ENCODE data around the gene CALCA.

The CALCA gene

GRCh38 chr11:14974515-14975251 lies 2.5 kb upstream of the CALCA start:
- peaks cover 99% of the 10 kb centered on the region for H3K27me3 ChIP-seq (ENCODE audit: control insufficient read depth, insufficient read depth, low read length)
- H3K36me3 ChIP-seq (ENCODE audit: control insufficient read depth, insufficient read depth, low read length) = no peaks in the 10 kb centered on the region
- peaks cover 37% of the 10 kb centered on the region for H3K4me1 ChIP-seq (ENCODE audit: control insufficient read depth, insufficient read depth, low read length)
- H3K4me3 ChIP-seq (ENCODE audit: low read depth, low read length) = peak overlapping the region; percentile 59
- H3K9ac ChIP-seq (ENCODE audit: low read depth, low read length) = no peak overlapping the region
- peak overlapping the region; percentile 24 for H3K27ac ChIP-seq (ENCODE audit: low read depth, low read length)
- no peaks in the 10 kb centered on the region for H3K9me3 ChIP-seq (ENCODE audit: control insufficient read depth, insufficient read depth, low read length)

GRCh38 chr11:14973621-14974514 lies 1.7 kb upstream of the CALCA start:
- Histone ChIP-seq H3K4me3 (ENCODE audit: low read depth, low read length) (peak overlapping the region; percentile 59), H3K27me3 (ENCODE audit: control insufficient read depth, insufficient read depth, low read length) (peaks cover 94% of the 10 kb centered on the region)

GRCh38 chr11:14972581-14973495 lies 687 bp upstream of the CALCA start:
- Histone ChIP-seq H3K4me3 (ENCODE audit: low read depth, low read length) (peak overlapping the region; percentile 59), H3K36me3 (ENCODE audit: control insufficient read depth, insufficient read depth, low read length) (no peaks in the 10 kb centered on the region), H3K27me3 (ENCODE audit: control insufficient read depth, insufficient read depth, low read length) (peaks cover 90% of the 10 kb centered on the region), H3K9ac (ENCODE audit: low read depth, low read length) (no peak overlapping the region), H3K27ac (ENCODE audit: low read depth, low read length) (no peak overlapping the region), H3K4me1 (ENCODE audit: control insufficient read depth, insufficient read depth, low read length) (peaks cover 25% of the 10 kb centered on the region), H3K9me3 (ENCODE audit: control insufficient read depth, insufficient read depth, low read length) (no peaks in the 10 kb centered on the region)

More at GRCh38 chr11:14973621-14974514, 1.7 kb upstream of the CALCA start:
- H3K9ac ChIP-seq (ENCODE audit: low read depth, low read length) = no peak overlapping the region
- H3K9me3 ChIP-seq (ENCODE audit: control insufficient read depth, insufficient read depth, low read length) = no peaks in the 10 kb centered on the region
- peaks cover 33% of the 10 kb centered on the region for H3K4me1 ChIP-seq (ENCODE audit: control insufficient read depth, insufficient read depth, low read length)
- no peaks in the 10 kb centered on the region for H3K36me3 ChIP-seq (ENCODE audit: control insufficient read depth, insufficient read depth, low read length)
- no peak overlapping the region for H3K27ac ChIP-seq (ENCODE audit: low read depth, low read length)

DNA sequence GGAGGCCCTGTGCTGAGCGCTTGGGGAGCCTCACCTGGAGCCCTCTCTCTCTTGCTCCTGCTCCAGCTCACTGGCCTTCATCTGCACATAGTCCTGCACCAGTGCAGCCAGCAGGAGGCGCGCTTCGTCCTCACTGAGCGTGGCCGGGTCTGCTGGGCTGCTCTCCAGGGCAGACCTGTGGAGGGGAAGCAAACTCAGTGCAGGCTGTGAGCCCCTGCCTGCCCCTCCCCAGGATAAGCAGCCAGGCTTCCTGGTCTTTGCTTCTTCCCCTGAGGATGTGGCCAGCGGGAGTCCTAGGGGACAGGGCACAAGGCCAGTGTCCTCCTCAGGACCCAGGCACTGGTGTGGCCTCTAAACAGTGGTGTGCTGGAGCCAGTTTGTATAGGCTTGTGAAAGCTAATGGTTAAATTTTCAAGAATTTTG lies 2.2 kb downstream of the CALCA start:
- Histone ChIP-seq H3K4me3 (ENCODE audit: low read depth, low read length) (no peak overlapping the region), H3K9me3 (ENCODE audit: control insufficient read depth, insufficient read depth, low read length) (no peaks in the 10 kb centered on the region), H3K27me3 (ENCODE audit: control insufficient read depth, insufficient read depth, low read length) (peaks cover 60% of the 10 kb centered on the region), H3K36me3 (ENCODE audit: control insufficient read depth, insufficient read depth, low read length) (no peaks in the 10 kb centered on the region), H3K4me1 (ENCODE audit: control insufficient read depth, insufficient read depth, low read length) (peaks cover 17% of the 10 kb centered on the region), H3K27ac (ENCODE audit: low read depth, low read length) (no peak overlapping the region), H3K9ac (ENCODE audit: low read depth, low read length) (no peak overlapping the region)

- Histone ChIP-seq H3K4me3 (ENCODE audit: low read depth, low read length) (no peak overlapping the region), H3K9ac (ENCODE audit: low read depth, low read length) (no peak overlapping the region), H3K27me3 (ENCODE audit: control insufficient read depth, insufficient read depth, low read length) (peaks cover 38% of the 10 kb centered on the region), H3K27ac (ENCODE audit: low read depth, low read length) (no peak overlapping the region), H3K4me1 (ENCODE audit: control insufficient read depth, insufficient read depth, low read length) (peaks cover 8% of the 10 kb centered on the region; the same call in 1 of the 2 replicates), H3K36me3 (ENCODE audit: control insufficient read depth, insufficient read depth, low read length) (no peaks in the 10 kb centered on the region), H3K9me3 (ENCODE audit: control insufficient read depth, insufficient read depth, low read length) (no peaks in the 10 kb centered on the region)
These were observed 4.4 kb downstream of the CALCA start for GRCh38 chr11:14967581-14968243.

GRCh38 chr11:14956111-14956510 lies 16.0 kb downstream of the CALCA start:
- Histone ChIP-seq H3K9ac (ENCODE audit: low read depth, low read length) (no peak overlapping the region), H3K36me3 (ENCODE audit: control insufficient read depth, insufficient read depth, low read length) (no peaks in the 10 kb centered on the region), H3K4me3 (ENCODE audit: low read depth, low read length) (no peak overlapping the region), H3K4me1 (ENCODE audit: control insufficient read depth, insufficient read depth, low read length) (no peaks in the 10 kb centered on the region), H3K27ac (ENCODE audit: low read depth, low read length) (no peak overlapping the region), H3K27me3 (ENCODE audit: control insufficient read depth, insufficient read depth, low read length) (no peaks in the 10 kb centered on the region), H3K9me3 (ENCODE audit: control insufficient read depth, insufficient read depth, low read length) (no peaks in the 10 kb centered on the region)

DNA sequence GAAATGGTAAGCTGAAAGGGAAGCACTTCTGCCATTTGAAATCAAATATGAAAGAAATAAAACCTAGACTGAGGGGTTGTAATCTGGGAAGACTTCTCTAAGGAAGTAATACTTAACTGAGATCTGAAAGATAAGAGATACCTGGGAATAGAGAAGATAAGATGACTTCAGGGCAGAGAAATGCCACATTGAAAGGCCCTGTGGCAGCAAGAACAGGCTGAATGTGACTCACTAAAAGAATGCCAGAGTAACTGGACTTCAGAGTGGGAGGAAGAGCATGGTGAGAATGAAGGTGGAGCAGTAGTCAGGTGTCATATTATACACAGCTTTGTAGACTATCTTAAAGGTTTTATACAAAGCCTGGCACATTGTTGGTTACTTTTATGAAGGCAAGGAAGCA lies 17.6 kb downstream of the CALCA start:
- H3K4me1 ChIP-seq (ENCODE audit: control insufficient read depth, insufficient read depth, low read length) = no peaks in the 10 kb centered on the region
- H3K27me3 ChIP-seq (ENCODE audit: control insufficient read depth, insufficient read depth, low read length) = no peaks in the 10 kb centered on the region
- H3K4me3 ChIP-seq (ENCODE audit: low read depth, low read length) = no peak overlapping the region
- no peaks in the 10 kb centered on the region for H3K36me3 ChIP-seq (ENCODE audit: control insufficient read depth, insufficient read depth, low read length)
- no peaks in the 10 kb centered on the region for H3K9me3 ChIP-seq (ENCODE audit: control insufficient read depth, insufficient read depth, low read length)
- H3K27ac ChIP-seq (ENCODE audit: low read depth, low read length) = no peak overlapping the region
- H3K9ac ChIP-seq (ENCODE audit: low read depth, low read length) = no peak overlapping the region

- no peaks in the 10 kb centered on the region for H3K27me3 ChIP-seq (ENCODE audit: control insufficient read depth, insufficient read depth, low read length)
- no peaks in the 10 kb centered on the region for H3K36me3 ChIP-seq (ENCODE audit: control insufficient read depth, insufficient read depth, low read length)
- H3K27ac ChIP-seq (ENCODE audit: low read depth, low read length) = no peak overlapping the region
- no peaks in the 10 kb centered on the region for H3K4me1 ChIP-seq (ENCODE audit: control insufficient read depth, insufficient read depth, low read length)
- no peak overlapping the region for H3K4me3 ChIP-seq (ENCODE audit: low read depth, low read length)
- H3K9ac ChIP-seq (ENCODE audit: low read depth, low read length) = no peak overlapping the region
- no peaks in the 10 kb centered on the region for H3K9me3 ChIP-seq (ENCODE audit: control insufficient read depth, insufficient read depth, low read length)
These were observed 18.2 kb downstream of the CALCA start for GRCh38 chr11:14953904-14954303.

DNA sequence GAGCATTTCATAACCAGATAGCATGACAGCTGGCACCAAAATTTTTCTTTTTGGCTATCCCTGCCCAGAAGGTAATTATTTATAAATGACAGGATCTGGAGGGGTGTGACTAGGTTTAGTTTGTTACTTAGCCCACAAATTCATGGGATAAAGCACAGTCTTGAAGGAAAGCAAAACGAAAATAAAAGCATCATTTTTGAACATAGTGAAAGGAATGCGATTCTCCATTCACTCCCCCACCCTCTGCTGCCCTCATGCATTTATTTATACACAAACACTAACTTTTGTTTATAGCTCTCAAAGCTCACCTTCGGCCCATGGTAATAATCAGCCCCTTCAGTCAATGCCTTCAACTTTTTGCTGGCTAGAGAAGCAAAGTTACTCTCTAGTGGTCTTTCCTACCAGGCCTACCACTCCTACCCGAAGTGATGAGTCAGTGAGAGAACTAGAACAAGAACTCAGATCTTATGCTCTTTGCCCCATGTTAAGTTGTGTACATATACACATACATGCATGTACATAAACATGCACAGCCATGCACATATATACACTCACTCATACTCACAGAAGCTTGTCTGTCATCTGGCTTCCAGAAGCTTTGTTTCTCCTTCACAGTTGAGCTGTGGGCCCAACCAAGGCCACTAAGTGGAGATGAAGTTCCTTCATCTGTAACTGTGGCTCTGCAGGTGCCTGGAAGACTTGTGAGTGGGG lies 22.6 kb downstream of the CALCA start:
- no peaks in the 10 kb centered on the region for H3K9me3 ChIP-seq (ENCODE audit: control insufficient read depth, insufficient read depth, low read length)

GRCh38 chr11:14942745-14943144 lies 29.4 kb downstream of the CALCA start:
- no peaks in the 10 kb centered on the region for H3K36me3 ChIP-seq (ENCODE audit: control insufficient read depth, insufficient read depth, low read length)
- H3K27ac ChIP-seq (ENCODE audit: low read depth, low read length) = no peak overlapping the region
- H3K27me3 ChIP-seq (ENCODE audit: control insufficient read depth, insufficient read depth, low read length) = no peaks in the 10 kb centered on the region
- H3K4me3 ChIP-seq (ENCODE audit: low read depth, low read length) = no peak overlapping the region
- peaks cover 8% of the 10 kb centered on the region for H3K9me3 ChIP-seq (ENCODE audit: control insufficient read depth, insufficient read depth, low read length)
- H3K9ac ChIP-seq (ENCODE audit: low read depth, low read length) = no peak overlapping the region
- H3K4me1 ChIP-seq (ENCODE audit: control insufficient read depth, insufficient read depth, low read length) = no peaks in the 10 kb centered on the region

More for the DNA sequence above, 22.6 kb downstream of the CALCA start:
- Histone ChIP-seq H3K36me3 (ENCODE audit: control insufficient read depth, insufficient read depth, low read length) (no peaks in the 10 kb centered on the region), H3K4me1 (ENCODE audit: control insufficient read depth, insufficient read depth, low read length) (no peaks in the 10 kb centered on the region), H3K27me3 (ENCODE audit: control insufficient read depth, insufficient read depth, low read length) (no peaks in the 10 kb centered on the region), H3K9ac (ENCODE audit: low read depth, low read length) (no peak overlapping the region), H3K4me3 (ENCODE audit: low read depth, low read length) (no peak overlapping the region), H3K27ac (ENCODE audit: low read depth, low read length) (no peak overlapping the region)

Measured in HUES48 (cell line).